GM21529 (cell line): ENCODE results near the gene FRMD4B.

Source experiments
- ATAC-seq: cut with Tn5 transposase; IDR thresholded peaks from one replicate; pipeline ENCODE4 v1.9.1; 2021; ENCODE audit not compliant: unreplicated experiment

The FRMD4B gene

DNA sequence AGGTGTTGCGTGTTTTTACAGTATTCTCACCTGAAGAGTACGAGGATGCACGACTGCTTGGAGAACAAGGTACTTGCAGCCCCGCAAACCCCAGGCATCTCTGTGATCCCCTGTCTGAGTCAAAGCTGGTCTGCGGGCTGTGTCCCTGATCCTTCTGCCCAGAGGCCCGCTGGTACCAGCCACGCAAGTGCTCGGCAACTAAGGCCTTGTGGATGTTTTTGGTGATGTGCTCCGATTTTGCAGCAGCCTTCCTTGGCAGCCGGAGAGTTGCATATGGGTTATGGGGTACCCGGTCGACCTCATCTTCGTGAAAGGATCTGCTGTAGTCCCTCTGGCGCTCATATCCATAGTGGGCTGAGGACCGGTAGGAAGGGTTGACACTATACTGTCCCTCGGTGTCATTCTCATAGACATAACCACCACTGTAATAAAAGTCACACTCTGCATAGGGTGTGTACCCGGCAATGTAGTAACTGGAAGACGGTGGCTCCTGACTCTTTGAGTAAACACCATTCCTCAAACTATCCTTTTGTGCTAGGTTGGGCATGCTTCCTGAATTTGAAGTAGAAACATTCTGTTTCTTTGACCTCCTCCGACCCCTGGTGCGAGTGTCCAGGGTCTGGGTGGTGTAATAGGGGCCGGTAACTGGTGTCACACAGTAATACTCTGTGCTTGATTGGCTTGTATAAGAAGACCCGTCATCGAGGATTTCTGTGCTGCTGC is 204.9 kb downstream of the FRMD4B start:
- no peak for ATAC-seq

DNA sequence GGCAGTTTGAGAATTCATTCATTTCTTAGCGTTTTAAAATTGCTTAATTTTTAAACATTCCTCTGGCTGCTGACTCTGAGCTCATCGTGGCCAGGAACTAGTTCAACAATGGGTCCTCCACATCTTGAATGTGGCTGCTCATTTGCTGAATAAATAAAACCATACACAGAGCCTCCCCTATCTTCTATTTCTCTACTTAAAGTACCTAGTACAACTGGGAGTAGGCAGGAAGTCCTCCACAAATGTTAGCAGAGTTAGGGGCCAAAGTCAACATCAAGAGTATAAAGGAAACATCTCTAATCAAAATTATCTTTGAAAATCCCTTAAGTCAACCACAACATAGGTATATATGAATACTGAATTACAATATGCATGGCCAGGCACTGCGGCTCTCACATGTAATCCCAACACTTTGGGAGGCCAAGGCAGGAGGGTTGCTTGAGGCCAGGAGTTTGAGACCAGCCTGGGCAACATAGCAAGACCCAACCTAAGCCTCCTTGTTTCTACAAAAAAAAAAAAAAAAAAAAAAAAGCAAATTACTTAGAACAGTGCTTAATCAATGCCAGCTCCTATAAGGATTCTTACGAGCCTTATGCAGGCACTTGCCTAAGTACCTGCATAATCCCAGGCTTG is 206.0 kb downstream of the FRMD4B start:
- ATAC-seq: no peak

DNA sequence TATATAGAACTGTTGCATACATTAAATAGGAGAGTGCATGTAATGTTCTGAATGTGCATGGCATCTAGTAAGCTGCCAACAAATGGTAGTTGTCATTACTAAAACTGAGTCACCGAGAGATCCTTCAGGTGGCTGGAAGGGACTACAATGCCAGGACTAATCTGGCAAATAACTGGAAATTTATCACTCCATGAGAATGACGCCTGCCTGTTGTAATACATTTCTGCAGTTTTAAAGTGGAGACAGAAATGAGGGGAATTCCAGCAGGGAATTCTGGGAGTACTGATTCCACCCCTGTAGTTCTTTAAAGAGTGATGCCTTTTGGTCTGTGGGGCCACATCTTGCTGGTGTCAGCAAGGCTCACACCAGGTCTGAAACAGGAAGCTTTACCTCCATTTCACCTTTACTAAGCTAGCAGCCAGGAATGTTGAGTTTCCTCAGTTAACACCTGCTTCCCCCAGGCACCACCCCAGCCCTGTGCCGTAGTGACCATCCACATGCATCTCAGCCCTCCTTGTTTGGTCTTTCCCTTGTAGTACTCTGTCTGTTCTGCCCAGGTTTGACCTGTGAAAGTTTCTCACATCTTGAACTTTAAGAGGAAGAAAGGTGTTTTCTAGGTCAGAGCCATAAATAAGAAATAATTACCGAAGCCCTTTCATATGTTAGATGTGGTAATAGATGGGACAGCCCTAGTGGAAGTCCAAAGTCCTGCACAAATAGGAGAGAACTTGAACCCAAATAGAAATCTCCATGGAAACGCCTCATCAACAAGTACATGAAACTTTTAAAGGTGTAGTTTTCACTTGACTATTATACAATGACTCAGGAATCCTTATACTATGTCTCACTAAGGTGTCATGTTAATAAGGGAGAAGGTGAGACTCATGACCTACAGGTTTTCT is 206.8 kb downstream of the FRMD4B start:
- ATAC-seq: no peak

DNA sequence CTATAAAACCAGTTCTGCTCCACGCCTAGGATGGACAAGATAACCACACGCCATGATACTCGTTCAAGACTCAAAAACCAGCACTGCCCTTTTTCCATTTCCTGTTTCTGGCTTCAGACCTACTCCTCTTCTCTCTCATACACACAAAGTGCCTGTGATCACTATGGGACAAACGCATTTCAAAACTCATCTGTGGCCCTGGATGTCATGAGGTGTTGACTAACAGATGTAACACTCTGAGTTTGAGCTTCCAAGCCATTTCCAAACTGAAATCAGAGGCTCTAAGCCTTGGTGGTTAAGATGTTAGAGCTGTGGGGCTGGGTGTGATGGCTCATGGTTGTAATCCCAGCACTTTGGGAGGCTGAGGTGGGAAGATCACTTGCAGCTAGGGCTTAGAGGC is 207.8 kb downstream of the FRMD4B start:
- ATAC-seq: no peak

DNA sequence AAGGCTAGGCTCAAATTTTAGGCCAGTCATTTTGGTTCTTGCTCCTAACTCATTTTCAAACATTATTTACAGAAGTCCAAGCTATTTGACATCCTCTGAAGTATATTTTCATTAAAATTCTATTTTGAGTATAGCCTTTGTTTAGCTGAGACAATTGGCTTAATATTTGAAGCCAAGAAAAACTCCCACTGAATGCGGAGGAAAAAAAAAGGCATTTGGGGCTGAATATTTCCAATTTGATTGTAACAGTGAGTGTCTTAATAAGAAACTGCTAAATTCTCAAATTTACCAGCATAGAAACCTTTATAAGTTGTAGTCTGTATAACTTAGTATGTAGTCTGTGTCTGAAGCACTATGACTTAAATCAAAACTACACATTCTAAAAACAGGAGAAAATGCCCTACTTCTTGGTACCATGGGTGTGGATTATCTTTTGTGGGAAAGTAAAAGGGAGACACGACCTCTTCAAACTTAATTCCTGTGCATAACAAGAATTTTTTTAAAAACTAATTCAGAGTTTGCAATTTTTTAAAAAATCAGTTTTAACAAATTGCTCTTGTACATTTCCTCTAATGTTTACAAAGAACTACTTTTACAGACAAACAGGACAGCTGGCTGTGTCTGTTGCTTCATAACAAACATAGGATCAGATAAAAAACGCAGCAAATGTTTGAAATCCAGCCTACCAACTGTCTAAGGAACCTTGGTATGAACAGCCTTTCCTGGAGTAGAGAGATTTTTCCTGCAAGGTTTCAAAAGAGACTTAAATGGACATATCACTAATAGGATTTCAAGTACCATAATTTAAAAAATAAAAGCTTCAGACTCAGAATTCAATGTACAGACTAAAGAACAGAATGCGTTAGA is 210.8 kb downstream of the FRMD4B start:
- ATAC-seq: no peak

DNA sequence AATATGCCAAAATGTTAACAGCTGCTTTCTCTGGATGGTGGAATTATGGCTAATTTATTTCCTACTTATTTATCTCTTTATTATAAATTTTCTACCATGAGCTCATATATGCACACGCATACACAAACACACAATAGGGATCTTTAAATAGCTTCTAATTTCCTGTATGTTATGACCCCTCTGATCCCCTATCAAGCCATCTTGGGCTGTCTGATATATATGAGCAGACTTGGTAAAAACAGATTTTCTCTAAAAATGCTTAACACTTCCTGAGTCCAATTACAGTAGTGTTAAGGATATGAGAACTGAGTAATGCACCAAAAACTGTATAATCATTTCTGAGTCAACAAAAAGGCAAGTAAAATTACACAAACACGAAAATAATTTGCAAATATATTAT is 211.4 kb downstream of the FRMD4B start:
- no peak for ATAC-seq

DNA sequence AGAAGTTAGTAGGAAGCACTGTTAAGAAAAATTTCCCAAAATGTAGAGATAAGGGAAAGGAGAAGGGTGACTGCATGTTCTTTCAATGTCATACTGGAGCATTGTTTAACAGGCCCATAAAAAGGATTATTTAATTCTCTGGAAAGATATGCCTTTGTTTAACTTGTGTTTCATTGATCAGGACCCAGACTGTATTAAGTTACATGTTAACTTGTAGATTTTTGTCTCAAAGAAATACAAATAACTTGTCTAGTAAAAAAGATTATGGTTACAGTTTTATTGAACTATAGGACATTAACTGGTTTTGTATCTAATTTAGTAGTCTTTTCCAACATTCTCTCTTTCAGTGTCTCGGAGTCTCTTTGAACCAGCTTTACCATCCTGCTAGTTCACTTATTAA is 213.8 kb downstream of the FRMD4B start:
- no peak for ATAC-seq

DNA sequence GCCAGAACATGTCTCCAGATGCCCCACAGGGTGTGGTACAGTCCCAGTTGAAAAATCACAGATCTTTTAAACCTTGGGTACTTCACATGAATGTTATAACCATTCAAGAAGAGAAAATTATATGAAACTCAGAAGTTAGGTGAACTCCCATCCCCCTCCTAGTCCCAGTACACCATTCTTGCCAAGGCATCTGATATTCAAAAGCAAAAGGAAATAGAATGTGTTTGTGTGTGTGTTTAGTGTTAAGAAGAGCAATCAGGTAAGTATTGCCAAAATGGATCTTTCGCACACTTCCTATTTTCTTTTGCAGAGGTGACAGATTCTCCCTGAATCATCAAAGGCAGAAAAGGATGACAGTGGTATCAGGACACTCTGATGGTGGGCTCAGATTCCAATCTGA is 219.4 kb downstream of the FRMD4B start:
- no peak for ATAC-seq

DNA sequence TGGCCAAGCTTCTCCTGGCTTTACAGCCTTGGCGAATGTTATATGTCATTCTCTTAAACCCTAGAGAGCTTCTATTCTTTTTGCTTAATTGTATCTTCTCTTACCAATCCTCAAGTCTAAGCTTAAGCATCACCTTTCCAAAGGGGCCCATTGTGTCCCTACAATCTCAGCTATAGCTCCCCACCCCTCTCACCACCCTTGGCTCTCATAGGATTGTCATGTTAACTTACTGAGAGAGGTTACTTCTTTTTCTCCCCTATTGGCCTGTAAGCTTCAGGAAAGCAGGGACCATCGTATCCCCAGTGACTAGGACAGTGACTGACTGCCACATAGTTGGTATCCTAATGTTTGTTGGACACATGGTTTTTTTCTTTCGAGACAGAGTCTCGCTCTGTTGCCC is 220.1 kb downstream of the FRMD4B start:
- ATAC-seq: no peak

DNA sequence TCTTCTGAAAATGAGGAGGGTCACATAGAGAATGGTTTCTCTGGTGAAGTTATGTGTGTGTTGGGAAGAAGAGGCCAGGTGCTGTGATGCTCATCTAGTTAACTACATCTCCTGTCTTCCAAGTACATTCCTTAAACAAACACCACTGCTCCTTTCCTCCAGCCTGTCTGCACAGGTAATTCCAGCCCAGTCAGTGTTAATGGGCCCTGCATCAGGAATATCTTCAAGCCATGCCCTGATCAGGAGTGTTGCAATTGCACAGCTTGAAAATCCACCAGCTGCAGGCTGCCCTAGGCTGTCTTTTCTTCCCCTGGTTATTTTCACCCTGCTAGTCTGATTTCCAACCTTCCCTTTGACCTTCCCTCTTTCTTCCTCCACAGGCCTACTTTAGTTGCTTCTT is 221.6 kb downstream of the FRMD4B start:
- no peak for ATAC-seq

DNA sequence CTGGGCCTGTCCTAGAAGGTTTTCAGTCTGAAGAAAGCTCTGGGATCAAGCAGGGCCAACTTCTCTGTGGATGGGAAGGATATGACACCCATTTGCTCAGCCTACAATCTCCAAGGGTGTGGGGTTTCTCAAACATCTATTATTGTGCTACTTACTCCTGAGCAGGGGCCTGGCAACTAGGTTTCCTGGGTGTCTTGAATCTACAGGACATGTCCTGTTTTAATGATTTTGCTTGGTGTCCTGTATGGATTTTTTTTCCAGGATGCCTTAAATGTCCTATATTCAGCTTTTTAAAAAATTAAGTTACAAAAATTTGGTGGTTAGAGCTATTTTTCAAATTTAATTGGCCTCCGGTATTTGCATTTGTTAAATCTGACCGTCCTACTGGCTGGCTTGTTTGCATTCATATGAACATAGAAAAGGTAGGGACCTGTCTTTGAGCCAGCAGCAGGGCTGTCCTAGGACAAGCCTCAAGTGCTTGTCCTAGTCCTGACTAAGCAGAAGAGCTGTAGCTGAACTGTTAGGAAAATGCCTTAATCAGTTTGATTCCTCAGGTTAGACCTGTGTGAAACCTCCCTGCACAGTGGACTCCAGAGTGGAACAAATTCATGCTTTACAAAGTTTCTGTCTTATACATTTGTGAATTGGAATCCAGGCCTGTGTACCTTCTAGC is 223.4 kb downstream of the FRMD4B start:
- ATAC-seq: no peak

DNA sequence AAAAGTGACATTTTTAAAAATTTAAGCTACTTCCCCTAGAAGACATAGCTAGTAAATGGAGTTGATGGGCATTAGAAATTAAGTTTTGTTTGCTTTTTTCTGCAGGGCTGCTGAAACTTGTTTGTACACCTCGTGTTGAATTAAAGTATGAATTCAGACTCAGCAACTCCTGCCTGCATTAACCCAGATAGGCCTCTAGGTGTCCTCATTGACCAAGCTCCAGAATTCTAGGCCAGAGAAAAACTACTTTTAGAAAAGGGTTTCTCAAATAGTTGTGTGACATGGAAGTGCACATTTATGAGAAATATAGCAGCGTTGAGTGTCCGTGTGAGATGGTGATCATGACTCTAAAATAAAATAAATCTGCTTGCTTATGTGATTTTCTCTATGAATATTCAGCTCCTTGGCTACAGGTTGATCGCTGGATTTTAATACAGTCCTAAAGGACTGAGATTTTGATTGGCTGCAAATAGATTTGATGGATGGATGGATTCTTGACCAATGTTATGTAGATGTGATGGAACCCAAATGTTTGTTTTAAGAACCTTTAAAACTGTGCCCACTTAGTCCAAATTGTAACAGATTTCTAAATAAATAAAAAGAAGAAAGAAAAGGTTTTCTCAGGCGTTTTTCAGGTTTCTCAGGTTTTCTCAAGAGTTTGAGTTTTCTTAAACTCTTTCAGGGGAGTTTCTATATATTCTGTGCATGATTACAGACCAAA is 224.1 kb downstream of the FRMD4B start:
- ATAC-seq: no peak

DNA sequence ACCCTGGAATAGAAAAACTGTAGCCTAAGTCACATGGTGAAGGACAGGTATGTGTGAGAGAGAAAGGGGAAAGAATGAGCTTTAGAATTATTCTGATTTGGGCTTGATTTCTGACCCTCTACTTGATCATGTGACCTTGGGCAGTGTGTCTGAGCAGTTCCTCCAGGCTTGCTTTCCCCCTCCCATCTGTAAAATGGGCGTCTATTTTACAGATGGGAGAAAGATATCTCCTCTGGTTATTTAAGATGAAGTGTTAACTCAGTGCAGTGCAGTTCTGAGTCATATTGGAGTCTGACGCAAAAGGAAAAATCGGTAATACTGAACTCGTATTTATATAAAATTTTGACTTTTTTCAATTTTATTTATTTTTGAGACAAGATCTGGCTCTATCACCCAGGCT is 225.4 kb downstream of the FRMD4B start:
- no peak for ATAC-seq

DNA sequence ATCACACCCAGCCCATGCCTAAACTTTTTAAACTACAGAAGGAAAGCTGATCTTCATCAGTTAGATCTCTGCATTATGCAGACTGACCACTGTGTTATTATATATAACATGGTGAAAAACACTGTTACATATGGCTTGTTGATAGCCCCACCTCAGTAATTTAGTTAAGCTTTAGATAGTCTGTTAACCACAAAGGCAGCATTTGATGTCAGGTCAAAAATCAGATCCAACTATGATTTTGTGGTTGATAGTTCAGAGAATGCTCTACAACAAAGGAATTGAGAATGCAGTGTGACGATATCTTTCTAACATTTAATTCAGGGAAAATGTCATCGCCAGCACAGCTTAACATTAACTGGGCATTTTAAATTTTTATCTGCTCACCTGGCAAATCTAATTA is 225.8 kb downstream of the FRMD4B start:
- ATAC-seq: no peak

DNA sequence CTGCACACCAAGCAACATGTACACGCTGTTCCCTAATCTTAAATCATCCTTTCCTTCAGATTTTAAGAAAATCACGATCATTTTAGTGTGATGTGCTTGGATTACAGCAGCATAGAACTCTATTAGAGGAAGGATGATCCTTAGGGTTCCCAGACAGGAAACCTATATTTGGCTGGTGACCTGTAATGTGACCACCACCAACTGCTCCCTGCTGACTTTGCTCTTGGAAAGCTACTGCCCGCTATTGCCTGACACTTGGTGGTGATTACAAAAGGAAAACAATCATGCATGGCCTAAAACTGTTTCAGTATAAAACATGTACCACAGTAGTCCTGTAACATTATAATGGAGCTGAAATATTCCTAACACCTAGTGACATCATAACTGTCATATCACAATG is 236.3 kb downstream of the FRMD4B start:
- ATAC-seq: no peak

DNA sequence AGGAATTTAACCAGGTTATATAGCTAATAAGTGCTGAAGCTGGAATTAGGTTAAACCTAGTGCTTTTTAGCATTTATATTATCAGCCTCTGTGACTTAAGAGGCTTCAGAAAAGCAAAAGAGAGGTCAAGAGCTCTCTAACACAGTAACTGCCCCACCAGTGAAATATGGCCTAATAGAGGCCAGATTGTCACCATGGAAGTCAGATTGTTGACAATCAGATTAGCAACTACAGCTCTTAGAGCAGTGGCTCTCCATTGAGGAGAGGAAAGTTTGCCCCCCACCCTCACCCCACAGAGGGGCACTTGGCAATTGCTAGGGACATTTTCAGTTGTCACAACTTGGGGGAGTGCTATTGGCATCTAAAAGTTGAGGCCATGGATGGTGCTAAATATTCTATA is 240.2 kb downstream of the FRMD4B start:
- no peak for ATAC-seq

DNA sequence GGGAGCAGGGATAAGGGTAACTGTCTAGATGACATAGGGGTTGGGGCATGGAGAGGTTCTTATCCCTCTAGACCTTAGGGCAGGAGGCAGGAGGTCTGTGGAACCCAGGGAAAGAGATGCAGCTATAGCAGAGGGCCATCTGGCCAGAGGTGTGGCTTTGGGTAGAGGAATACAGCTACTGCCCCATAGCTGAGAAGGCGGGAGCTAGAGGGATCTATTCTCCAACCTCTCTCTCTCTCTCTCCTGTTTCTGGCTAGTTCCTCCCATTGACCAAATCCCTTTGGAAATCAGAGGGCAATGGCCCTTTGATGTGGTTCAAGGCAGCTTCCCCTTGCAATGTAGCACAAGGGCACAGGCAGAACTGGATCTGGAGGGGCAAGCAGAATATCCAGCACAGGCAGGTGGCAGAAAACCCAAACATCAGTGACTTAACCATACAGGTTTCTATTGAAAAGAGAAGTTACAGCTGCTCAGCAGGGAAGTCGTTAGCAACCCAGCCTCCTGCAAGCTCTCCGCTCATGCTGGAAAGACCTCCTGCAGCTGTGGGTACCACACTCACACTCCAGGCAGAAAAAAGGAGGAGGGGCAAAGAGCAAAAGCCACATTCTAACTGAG is 241.2 kb downstream of the FRMD4B start:
- no peak for ATAC-seq

DNA sequence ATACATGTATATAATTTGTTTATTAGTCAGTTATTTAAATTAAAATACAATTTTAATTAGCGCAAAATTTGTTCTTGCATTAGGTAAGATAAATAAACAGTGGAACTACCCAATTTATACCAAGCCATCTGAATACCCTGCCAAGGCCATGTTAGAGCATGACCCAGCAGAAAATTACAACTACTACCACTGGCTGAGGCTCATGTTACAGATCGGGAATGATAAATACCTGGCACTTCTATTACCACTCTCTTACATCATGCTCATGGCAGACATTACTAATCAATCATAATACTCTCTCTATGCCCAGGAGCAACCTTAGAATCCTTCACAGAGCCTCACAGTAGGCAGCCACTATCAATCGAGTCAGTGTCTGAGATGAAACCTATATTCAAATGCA is 242.3 kb downstream of the FRMD4B start:
- no peak for ATAC-seq

DNA sequence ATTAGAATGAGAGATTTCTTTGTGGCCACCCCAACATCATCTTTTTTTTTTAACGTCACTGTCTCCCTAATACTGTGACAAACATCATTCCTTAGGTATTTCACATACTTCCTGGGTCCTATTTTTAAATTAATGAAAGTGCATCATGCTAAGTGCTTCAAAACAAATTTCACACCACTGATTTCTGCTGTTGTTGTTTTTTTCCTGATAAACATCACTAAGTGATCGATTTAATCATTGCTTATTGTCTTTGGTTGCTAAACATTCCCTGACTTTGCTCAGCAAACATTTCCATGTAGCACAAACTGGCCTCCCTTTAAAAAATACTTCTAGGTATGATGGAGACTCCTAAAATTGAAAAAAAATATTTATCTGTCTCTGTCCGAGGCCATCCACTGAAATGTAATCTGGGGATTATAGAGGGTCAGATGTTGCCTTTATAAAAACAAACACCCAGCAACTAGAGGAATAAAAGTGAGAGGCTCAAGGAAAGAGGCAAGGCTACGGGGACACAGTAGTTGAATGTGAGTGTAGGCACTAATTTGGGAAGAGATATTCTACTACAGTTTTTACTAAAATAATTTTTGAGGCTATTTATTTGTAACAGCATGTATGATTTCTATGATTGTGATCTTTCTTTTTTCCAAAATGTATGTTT is 243.0 kb downstream of the FRMD4B start:
- ATAC-seq: no peak
